Loucy (cell line): ENCODE data around the gene RAB6A.

Experiments used
- EZH2phosphoT487 ChIP-seq: fragments of 200-600 bp; IDR thresholded peaks from 2 replicates; pipeline ENCODE4 v1.6.1; 2018; ENCODE audit warnings: antibody characterized with exemption, mild to moderate bottlenecking, moderate library complexity, borderline replicate concordance
- TF ChIP-seq, protein P1 (sequence below): fragments of 200-600 bp; sonication (generic); conservative IDR thresholded peaks from 2 replicates; pipeline ENCODE4 v1.5.1; 2014; ENCODE audit warnings: mild to moderate bottlenecking, antibody characterized with exemption, low read length

DNA sequence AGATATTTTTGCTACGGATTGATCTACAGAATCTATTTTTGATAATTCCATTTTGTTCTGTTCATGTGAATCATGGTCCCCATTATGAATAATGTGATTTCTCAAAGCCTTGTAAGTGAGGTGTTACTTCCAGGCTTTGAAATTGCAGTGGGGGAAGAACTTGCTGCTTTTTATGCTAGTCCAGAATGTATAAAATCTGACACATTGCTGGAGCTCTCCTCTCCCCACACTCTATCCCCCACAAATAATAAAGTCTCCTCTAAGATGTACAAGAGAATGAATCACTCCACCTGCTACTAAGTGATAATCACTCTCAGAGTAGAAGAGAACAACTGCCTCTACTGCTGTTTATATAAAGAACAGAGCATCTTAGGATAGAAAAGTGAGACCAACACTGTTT lies 5.9 kb upstream of the RAB6A start:
- TF ChIP-seq, protein P1, sequence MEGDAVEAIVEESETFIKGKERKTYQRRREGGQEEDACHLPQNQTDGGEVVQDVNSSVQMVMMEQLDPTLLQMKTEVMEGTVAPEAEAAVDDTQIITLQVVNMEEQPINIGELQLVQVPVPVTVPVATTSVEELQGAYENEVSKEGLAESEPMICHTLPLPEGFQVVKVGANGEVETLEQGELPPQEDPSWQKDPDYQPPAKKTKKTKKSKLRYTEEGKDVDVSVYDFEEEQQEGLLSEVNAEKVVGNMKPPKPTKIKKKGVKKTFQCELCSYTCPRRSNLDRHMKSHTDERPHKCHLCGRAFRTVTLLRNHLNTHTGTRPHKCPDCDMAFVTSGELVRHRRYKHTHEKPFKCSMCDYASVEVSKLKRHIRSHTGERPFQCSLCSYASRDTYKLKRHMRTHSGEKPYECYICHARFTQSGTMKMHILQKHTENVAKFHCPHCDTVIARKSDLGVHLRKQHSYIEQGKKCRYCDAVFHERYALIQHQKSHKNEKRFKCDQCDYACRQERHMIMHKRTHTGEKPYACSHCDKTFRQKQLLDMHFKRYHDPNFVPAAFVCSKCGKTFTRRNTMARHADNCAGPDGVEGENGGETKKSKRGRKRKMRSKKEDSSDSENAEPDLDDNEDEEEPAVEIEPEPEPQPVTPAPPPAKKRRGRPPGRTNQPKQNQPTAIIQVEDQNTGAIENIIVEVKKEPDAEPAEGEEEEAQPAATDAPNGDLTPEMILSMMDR, result no peak
- TF ChIP-seq EZH2phosphoT487, result no peak
